HG03097 (cell line): ENCODE measurements around the gene OGFOD2.

ENCODE experiments used
- ATAC-seq: cut with Tn5 transposase; IDR thresholded peaks from one replicate; pipeline ENCODE4 v1.9.1; 2021; ENCODE audit not compliant: unreplicated experiment, low FRiP score

The OGFOD2 gene

DNA sequence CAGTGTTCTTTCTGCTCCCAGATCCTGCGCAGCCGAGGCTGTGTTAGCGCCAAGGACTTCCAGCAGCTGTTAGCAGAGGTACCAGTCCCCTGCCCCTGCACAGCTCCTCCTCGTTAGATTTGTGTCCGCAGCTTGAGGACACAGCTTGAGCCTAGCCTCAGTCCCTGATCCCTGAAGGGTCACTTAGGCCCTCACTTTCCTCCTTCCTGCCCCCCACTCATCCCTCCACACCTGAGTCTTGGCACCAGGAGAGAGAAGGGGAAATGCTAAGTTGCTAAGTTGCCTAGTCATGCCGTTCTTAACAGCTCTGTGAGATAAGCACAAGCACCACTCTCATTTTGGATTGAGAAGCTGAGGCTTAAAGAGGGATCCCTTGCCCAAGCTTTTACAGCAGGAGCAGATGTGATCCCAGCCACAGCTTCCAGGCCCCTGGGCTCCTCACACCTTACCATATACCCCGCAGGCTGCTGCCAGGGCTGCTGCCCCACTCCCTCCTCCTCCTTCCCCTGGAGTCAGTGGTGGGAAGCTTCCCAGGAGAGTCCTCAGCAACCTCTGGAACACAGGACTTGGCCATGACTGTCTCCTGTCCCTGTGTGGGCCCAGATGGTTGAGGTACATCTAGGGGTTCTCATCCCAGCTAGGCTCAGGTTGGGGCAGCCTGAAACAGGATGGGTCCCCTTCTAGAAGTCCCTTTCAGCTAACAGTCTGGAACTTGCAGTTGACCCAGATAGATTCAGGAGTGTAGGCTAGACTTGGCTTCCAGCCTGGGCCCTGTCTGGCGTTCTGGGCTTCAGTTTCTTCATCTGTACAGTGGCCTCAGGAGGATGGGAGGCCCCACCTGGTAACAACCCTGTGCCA is 975 bp downstream of the OGFOD2 start:
- no peak for ATAC-seq

DNA sequence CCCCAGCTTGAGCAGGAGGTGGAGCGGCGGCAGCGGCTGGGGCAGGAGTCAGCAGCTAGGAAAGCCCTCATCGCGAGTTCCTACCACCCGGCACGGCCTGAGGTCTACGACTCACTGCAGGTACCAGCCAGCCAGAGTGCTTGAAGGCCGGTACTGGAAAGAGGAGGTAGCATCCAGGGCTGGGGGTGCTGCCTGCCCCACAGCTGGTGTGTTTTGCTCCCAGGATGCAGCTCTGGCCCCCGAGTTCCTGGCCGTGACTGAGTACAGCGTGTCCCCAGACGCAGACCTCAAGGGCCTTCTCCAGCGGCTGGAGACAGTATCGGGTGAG is 1.6 kb downstream of the OGFOD2 start:
- no peak for ATAC-seq

DNA sequence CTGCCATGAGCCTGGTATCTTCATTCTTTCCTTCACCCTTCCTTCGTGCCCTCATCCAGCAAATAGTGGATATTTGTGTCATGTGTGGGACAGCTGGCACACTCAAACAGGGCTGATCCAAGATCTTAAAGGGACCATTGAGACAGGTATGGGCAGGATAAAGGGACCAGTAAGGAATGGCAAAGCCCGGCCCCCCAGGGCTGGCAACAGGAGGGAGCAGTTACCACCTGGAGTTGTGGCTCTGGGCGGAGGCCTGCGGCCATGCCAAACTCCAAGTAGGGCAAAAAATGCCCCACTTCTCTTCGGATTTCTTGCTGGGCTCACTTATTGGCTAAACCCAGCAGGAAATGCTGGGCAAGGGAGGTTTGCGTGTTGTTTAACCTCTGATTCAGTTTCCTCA is 2.1 kb downstream of the OGFOD2 start:
- no peak for ATAC-seq

DNA sequence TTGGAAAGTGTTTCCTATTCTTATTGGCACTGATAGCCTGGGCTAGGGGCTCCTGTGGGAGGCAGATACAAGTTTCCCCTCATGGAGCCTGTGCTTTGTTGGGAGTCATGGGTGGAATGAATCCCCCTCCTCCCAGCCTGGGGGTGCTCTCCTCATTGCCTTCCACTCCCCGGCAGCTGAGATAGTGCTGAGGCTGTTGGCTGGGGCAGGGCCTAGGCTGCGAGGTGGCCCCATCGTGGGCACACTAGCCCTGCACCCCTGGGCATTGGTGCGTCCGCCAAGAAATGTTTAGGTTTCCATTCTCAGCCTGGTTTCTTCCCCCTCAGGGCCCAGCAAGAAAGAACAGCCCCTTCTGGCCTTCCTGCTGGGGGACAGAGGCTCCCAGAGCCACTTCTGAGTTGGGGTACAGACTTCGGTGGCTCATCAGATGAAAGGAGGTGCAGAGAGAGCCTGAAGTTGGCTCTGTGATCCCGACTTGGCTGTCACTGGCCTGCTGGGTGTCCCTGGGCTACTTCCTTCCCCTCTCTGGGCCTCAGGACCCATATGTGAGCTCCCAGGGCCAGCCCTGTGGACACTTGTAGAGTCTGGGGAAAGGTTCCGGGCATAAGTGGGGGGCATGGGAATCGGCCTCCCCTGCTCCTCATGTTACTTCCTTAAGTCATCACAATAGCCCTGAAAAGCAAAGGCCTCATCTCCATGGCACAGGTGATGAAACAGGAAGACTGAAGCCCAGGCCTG is 2.8 kb downstream of the OGFOD2 start:
- no peak for ATAC-seq

DNA sequence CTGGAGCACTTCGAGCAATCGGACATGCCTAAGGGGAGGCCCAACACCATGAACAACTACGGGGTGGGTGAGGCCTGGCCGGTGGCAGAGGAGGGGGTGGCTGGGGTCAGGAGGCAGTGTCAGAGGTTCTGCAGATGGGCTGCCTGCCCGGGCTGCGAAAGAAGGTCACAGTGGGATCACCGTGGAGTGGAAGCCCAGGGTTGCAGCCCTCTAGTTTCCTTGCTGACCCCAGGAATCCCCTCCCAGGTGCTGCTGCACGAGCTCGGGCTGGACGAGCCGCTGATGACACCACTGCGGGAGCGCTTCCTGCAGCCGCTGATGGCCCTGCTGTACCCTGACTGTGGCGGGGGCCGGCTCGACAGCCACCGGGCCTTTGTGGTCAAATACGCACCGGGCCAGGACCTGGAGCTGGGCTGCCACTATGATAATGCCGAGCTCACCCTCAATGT is 3.5 kb downstream of the OGFOD2 start:
- ATAC-seq, result no peak

DNA sequence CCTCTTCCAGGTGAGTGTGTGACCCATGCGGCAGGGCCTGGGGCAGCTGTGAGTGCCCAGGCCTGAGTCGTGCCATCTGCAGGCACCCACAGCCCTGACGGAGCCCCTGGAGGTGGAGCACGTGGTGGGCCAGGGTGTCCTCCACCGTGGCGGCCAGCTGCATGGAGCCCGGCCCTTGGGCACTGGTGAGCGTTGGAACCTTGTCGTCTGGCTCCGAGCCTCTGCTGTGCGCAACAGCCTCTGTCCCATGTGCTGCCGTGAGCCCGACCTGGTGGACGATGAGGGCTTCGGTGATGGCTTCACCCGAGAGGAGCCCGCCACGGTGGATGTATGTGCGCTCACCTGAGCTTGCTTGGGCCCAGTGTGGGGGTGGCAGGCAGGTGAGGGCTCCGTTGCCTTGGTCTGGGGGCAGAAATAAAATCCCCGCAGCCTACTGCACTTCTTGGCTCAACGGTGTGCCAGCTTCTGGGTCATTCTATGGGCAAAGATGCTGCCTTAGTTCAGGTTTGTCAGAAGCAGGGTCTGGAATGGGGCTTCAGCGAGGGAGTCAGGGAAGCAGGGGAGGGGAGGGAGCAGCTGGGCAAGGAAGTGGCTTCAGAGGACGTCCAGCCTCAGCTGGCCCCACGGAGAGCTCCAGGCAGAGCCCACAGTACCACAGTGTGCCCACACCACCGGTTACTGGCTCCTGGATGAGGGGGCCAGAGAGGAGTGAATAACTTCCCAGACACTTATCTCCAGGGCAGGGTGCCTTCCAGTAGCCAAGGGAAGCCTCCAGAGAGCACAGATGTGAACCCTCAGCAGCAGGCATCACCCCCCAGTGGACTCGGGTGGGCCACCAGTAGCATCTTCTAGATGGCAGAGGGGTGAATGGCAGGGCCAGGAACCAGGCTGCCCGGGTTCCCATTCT is 4.2 kb downstream of the OGFOD2 start:
- ATAC-seq, result no peak

DNA sequence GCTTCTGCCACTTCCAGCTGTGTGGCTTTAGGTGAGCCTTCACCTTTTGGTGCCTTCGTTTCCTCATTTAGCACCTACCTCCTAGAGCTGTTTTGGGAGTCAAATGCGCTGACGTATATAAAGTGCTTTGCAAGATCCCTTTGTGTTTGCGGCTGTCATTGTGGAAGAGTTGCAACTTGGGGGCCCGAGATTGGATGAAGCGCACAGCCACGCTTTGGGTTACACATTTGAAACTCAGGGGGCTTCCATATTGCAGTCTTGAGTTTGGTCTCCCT is 4.8 kb downstream of the OGFOD2 start:
- ATAC-seq, result no peak

DNA sequence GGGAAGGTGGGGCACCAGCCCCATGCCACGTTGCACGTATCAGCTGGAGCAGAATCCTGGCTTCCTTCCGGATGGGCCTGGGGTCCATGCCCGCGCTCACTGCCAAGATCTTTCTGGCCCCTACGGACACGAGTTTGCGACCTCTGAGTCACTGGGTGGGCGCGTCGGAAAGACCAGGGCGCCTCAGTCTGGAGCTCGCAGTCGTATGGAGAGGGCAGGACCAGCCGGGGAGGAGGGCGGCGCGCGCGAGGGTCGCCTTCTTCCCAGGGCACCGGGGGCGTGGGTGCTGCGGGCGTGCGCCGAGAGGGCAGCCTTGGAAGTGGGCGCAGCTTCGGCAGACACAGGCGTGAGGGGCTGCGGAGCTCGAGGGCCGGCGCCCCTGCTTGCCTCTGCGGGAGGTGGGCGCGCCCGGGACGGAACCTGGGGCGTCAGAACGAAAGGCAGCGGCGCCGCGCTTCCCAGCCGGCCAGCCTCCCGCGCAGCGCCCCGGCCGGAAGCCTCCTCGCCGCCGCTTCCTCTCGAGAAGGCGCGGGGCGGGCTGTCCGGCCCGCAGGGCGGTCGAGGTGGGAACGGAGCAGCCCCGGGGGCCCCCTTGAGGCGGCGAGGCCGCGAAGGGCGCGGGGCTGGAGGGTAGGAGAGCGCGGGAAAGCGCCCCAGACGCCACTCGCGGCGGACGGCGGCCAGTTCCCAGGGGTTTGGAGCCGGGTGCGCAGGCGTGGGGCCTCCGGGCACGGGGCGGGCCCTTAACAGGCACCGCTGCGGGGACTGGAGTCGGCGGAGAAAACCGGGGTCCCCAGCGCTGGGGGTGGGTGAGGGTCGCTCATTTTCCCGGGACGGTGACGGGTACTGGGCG is 5.4 kb downstream of the OGFOD2 start, which contains the start of gene ARL6IP4:
ARL6IP4 (plus strand) TSS at position 499 of the 853 bp plus-strand sequence. CDS start 459 bp downstream, outside the sequence.
- ATAC-seq, result no peak

DNA sequence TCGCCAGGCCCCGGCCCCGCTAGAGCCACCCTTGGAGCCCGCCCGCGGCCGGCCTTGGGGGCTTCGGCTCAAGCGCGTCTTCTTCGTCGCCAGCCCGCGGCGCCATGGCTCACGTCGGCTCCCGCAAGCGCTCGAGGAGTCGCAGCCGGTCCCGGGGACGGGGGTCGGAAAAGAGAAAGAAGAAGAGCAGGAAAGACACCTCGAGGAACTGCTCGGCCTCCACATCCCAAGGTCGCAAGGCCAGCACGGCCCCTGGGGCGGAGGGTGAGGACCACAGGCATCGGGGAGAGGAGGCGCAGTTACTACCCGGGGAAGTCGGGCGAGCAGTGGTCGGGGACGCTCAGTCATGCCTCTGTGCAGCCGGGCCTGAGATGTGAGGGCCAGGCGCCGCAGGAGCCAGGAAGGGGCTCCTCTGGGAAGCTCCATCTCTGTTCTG is 6.0 kb downstream of the OGFOD2 start:
- ATAC-seq, result no peak

DNA sequence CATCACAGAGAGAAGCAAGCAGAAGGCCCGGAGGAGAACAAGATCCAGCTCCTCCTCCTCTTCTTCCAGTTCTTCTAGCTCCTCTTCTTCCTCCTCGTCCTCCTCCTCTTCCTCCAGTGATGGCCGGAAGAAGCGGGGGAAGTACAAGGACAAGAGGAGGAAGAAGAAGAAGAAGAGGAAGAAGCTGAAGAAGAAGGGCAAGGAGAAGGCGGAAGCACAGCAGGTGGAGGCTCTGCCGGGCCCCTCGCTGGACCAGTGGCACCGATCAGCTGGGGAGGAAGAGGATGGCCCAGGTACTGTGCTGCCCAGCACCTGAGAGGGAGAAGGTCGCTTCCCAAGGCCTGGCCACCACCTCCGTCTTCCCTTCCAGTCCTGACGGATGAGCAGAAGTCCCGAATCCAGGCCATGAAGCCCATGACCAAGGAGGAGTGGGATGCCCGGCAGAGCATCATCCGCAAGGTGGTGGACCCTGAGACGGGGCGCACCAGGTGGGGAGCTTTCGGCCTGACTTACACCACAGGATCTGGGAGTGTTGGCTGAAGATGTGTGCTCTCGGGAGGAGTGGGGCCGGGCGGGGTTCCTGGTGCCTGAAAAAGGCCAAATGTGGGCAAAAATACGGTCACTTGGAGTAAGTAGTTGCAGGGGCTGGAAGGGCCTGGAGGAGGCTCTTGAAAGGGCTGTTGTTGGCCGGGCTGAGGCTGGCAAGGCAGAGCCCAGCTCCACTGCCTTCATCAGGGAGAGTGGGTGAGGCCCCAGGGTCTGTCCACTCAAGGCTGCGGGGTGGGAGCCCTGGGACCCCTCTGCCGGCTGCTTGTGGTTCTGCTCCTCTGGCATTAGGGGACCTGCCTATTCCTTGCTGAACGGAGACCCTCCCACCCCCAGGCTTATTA is 6.8 kb downstream of the OGFOD2 start:
- no peak for ATAC-seq

DNA sequence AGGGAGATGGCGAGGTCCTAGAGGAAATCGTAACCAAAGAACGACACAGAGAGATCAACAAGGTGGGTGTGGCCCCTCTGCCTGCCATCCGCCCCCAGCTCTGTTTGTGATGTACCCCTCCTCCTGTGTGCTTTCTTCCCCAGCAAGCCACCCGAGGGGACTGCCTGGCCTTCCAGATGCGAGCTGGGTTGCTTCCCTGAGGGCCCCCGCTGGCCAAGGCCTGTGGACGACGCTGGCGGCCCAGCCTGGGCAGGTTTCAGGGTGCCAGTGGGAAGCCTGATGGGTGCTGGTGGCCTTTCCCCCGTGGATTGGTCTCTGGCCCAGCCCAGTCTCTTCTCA is 7.4 kb downstream of the OGFOD2 start:
- ATAC-seq, result no peak

DNA sequence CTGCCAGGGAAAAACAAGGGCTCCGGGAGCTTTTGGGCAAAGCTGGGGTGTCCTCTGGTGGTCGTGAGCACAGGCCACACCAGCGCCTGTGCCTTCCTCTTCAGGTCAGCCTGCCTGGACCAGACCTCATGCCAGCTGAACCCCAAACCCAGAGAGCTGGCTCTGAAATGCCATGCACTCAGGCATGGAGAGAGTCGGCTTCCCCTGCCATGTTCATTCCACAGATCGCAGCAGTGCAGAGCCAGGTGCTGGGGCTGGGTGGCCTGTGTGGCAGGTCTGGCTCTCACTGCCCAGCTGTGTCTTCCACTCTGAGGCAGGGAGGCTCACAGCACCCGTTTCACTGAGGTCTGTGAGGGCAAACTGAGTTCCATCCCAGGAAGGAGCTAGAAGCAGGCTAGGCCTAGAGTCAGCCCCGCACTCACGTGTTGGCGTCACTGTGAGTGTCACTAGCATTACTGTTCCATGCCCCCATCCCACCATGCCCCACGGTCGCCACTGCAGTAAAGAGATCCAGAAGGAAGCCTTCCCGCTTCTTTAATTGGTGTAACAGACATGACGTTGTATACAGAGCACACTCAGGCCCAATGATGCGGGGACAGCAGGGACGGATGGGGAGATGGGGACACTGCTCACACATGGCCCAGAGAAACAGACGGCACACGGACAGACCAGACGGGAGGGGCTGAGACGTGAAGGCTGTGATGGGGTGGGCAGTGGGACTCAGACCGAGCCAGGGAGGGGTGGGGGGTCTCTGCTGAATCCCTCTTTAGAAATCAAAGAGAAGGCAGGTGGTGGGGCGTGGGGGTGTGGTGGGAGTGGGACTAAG is 8.1 kb downstream of the OGFOD2 start:
- ATAC-seq, result no peak

DNA sequence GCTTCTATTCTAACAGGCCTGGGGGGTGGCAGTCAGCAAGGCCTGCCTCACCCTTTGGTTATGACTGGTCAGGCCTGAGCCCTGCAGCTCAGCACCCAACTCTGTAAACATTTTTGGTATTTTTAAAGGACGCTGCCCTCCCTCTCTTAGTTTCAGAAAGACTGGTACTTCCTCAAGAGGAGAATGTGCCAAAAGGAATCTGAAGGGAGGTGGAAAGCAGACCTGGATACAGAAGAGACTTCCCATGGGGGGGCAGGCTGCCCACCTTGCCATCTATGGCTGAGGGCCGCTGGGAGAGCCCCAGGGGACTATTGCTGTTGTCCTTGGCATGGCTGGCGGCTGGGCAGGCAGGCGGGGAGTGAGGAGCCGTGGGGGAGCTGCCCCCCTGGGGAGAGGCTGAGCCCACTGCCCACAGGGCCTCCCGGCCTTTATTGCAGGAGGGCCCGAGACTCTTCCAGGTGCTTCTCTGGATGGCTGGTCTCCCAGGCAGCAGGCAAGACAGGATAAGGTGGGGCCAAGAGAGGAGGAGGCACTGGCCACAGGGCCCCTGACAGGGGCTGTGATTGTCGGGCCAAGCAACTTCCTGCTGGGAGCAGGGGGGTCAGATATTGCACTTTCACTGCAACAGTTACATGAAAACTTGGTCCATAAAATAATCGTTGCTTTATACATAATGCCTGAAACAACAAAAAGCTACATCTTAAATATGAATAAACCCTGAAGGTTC is 8.9 kb downstream of the OGFOD2 start:
- ATAC-seq, result no peak

DNA sequence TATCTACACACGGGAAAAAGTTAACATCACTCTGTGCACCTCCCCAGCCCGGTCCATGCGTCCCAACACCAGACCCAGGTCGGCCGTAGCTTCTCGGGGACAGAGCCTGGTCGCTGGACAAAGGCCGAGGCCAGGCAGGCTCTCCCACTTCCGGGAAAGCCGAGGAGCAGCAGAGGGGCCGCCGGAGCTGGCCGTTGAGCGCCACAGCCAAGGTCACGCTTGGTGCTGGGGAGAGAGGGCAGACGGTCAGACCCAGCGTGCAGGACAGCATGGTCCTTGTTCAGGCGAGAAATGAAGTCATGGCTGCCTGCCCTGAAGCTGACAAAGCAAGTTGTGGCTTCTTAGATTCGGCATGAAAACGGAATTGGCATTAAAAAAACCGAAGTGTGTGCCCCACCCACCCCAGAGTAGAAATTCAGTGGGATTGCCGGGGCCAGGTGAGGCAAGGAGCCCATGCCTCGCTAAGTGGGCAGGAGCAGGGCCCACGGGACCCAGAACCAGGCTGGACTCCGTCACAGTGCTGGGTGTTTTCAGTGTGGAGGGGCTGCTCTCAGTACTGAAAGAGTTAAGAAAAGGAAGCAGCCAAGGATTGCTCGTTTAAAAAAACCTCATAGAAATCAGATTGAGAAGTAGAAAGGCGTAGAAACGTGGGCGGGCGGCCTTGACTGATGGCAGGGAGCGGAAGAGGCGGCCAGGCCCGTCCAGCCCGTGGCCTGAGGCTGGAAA is 9.7 kb downstream of the OGFOD2 start:
- no peak for ATAC-seq

DNA sequence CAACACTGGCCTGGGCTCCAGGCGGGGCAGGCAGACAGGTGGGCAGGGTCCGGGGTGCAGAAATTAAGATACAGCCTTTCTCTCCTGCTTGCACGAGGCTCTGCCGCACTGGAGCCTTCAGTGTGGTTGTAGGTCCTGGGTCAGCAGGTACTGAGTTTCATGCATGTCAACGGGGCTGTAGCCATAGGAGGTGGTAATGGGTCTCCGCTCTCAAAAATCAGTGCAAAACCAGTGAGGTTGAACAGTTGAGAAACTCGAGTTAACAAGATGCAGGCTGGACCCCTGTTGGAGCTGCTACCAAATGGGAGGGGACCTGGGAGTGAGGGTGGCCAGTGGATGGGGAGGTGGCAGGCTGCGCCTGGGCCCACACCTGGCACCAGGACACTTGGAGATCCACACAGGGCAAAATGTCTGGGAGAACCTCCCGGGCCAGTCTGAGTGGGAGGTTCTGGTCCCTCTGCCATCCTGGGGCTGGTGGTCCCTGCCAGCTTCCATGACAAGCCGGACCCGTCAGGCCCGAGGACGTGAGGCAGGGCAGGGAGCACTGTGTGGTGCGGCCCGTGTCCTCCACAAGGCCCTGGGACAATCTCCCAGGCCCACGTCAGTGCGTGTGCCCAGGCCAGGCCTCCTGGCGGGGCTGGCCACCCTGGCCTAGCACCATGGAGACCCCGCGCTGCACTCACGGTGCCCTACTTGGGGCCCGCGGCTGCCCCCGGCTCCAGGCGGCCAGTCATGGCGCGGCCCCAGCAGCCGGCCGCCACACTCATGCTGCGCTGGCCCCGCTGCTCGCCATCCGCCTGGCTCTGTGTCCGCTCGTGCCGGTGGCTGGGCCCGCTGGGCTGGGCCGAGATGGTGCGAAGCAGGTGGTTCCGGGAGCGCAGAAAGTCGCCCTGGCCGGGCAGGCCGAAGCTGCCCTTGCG is 10.6 kb downstream of the OGFOD2 start:
- ATAC-seq, result no peak

DNA sequence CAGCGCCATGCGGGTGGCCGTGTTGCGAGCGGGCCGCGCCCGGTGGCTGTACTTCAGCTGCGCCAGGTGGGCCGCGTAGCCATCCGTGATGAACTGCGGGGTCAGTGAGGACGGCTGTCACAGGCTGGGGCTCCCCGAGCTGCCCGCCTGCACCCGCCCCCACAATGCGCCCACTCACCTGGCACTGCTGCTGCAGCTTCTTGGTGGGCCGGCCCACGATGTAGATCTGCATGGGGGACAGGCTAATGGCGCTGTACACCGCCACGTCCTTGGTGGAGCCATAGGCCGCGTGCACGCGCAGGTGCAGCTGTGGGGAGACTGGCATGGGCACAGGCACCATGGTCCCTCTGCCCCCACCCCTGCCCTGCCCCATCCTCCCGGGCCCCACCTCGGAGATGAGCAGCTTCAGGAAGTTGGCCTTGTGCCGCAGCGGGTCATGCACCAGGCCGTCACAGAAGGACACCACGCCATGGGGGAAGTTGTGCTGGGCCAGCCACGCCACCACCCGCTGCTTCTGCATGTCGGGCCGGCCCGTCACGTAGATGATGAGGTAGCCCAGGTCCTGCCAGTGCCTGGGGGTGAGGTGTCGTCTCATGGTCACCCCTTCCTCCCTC is 11.3 kb downstream of the OGFOD2 start:
- ATAC-seq, result no peak
